Measurements from ENCODE around the gene LATS1.

- TF ChIP-seq CTCF (IDR thresholded peaks at IDR 0.05; ENCODE audit: insufficient read depth, low read depth, low read length) = no peak
- TF ChIP-seq EZH2 (IDR thresholded peaks at IDR 0.05; ENCODE audit: insufficient read depth, low read length) = no peak
Measured at GRCh38 chr6:149727793-149728498, 10.0 kb upstream of the LATS1 start.
